Dermis microvascular lymphatic vessel endothelial cell (primary cell): ENCODE data around the gene SASH1. TPM values are rescaled to one million over a fixed set of nuclear protein-coding genes. Genes with fewer than 3 reads are reported as not detected.

Source experiments
- DNase-seq, 2 donors: peaks; one replicate each; pipeline versions ENCODE4 v3.0.0 to v3.0.0-alpha.2; 2010; ENCODE audit warnings: low read depth in 2 of 2
- total RNA-seq: library from RNA; depleted of rRNA; stranded (reverse); fragments of >200 nt; gene quantifications from 2 replicates; pipeline ENCODE4 v1.2.1, GENCODE V29; 2014

SASH1 gene
- total RNA-seq, 1 donor from 2014 or later: 49.3 TPM

DNA sequence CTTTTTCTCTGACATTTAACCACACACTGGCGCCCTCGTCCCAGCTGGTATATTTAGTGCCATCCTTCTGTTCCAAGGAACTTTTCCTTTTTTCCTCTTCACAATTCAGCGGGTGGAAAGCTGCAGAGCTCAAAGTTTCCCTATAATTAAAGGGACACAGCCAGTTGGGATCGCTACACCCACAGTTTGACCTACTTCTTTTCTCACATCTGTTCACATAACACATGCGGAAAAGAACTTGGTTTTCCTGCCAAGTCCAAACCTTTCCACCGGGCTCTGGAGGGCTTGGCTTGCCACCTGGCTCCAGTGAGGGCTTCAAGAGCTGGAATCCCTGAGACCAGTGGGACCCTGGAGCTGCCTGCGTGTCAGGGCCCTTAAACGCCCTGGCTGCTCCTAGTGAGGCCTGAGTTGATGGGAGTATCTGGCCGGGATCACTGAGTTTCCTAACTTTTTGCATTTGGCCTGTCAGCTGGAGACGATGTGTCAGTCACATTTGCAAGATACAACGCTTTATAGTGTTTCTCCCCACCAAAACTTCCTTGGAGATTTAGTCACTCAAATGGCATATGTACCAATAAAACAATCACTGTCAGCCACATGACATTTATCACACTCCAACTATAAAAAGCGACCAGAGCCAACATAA is 176.0 kb downstream of the SASH1 start:
- DNase-seq: no peak

- no peak for DNase-seq
Measured at GRCh38 chr6:148520109-148520841, 177.6 kb downstream of the SASH1 start.

DNA sequence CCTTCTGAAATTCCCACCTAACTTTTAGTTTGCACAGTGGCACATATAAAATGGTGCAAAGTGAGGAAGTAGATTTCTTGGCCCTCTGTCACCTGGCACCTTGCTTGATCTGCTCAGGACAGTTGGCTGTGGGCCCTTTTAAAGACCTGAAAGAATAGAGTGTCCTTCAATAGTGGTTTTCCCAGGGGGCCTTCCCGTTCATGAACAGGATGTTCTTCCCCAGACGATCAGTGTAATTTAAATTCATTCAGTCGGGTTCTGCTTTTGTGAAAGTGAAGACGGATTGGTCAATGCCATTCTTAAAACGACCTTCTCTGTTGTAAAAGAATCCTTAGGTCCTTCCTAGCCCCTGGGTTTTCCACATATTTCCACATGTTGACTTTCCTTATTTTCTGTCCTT is 178.5 kb downstream of the SASH1 start:
- no peak for DNase-seq

GRCh38 chr6:148521586-148521985 is 178.9 kb downstream of the SASH1 start:
- peak in 1 of 2 donors; percentile 56 for DNase-seq

- DNase-seq: peak in 1 of 2 donors; percentile 29
Measured at GRCh38 chr6:148523048-148523447, 180.4 kb downstream of the SASH1 start.

DNA sequence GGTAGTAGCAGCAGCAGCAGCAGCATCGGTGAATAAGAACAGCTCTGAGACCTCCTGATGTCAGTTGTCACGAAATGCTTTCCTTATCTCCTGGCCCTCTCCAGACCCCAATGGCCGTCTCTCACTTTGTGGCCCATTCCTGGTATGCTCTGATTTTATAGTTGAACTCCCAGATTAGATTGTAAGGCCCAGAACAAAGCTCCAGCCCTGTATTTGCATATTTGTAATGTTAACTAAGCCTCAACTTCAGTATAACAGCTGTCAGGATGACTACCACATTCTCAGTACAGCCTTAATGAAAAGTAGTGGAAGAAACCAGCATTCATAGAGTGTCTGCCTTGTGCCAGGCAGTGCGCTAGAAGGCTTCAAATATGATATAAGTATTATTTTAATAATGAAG is 180.9 kb downstream of the SASH1 start:
- no peak for DNase-seq

- peak; percentile 48 to 89 for DNase-seq
Measured at GRCh38 chr6:148524471-148524882, 181.8 kb downstream of the SASH1 start.

GRCh38 chr6:148524976-148525375 is 182.3 kb downstream of the SASH1 start:
- peak; percentile 43 to 92 for DNase-seq

DNA sequence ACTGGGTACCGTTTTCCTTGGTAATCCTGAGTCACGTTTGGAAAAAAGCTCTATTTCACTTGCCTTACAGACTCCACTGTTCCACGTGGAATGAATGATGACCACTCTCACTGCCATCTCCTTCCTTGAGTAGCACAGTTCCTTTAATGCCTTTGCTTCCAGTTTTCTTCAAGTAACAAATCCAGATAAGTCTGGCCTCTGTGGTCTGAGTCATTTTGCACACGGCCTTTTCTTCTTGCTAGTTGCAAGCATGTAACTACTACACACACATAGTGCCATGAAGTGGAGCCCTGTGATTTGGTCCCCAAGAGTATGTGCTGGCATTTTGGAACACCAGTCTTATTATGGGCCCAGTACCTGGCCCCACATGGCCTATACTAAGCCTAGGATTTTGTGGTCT is 182.8 kb downstream of the SASH1 start:
- peak in 1 of 2 donors; percentile 38 for DNase-seq

DNA sequence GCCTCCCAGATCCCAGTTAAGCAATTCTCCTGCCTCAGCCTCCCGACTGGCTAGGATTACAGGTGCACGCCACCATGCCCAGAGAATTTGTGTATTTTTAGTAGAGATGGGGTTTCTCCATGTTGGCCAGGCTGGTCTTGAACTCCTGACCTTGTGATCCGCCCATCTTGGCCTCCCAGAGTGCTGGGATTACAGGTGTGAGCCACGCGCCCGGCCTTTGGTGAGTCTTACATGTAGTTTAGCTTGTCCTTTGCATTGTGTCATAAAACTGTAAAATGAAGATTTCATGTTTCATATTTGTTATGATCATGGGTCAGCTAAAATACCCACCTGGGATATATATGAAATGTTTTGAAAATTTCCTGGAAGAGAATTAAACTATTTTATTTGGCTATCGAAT is 183.5 kb downstream of the SASH1 start:
- no peak for DNase-seq

DNA sequence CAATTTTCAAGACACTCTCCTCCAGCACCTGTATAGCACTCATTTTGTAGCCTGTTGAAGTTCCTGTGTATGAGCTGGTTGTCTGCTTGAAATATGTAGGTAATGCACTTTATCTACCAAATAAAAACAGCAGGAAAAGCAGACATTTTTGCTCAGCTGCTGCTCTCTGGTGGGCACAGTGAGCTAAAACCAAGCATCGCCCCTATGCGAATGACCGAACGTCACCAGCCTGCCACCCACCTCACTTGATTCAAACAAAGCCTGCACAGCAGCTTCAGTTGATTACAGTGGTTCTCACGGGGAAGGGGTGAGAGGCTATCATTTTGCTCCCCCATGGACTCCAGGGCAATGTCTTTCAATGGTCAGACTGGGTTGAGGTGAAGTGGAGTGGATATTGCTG is 185.7 kb downstream of the SASH1 start:
- no peak for DNase-seq

GRCh38 chr6:148529010-148529409 is 186.4 kb downstream of the SASH1 start:
- DNase-seq: no peak

GRCh38 chr6:148530394-148530953 is 187.8 kb downstream of the SASH1 start:
- DNase-seq: peak; percentile 45 to 91

- DNase-seq: peak in 1 of 2 donors; percentile 49
Measured at GRCh38 chr6:148530976-148531375, 188.3 kb downstream of the SASH1 start.

DNA sequence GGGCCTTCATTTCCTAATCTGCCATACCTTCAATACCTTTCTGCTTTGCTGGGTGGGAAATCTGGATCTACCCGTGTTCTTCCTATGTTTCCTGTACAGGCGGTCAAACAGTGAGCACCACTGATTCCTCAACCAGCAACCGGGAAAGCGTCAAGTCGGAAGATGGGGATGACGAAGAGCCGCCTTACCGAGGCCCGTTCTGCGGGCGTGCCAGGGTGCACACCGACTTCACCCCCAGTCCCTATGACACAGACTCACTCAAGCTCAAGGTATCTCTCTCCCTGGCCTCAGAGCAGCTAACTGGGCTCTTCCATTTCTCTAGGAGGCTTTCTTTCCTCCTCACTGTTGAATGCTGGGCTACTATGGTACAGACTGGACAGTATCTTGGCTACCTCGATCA is 190.1 kb downstream of the SASH1 start:
- no peak for DNase-seq

GRCh38 chr6:148533309-148534107 is 190.9 kb downstream of the SASH1 start:
- no peak for DNase-seq

GRCh38 chr6:148534871-148535270 is 192.2 kb downstream of the SASH1 start:
- DNase-seq: no peak

DNA sequence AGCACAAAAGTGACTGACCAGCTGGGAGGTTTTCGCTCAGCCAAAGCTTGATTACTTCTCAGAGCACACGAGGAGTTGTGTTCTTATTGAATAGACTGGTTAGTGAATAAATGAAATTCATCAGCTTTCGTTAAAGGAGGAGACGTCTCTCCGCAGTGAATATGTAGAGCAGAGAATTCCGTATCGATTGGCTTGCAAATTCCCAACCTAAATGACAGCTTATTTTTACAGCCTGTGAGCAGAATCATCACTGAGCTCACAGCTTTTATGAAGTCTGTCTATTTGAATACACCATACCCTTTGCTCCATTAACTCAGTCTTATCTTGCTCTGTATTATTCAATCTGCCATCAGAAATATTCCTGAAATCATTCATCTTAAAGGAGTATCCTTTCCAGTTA is 192.7 kb downstream of the SASH1 start:
- no peak for DNase-seq

DNA sequence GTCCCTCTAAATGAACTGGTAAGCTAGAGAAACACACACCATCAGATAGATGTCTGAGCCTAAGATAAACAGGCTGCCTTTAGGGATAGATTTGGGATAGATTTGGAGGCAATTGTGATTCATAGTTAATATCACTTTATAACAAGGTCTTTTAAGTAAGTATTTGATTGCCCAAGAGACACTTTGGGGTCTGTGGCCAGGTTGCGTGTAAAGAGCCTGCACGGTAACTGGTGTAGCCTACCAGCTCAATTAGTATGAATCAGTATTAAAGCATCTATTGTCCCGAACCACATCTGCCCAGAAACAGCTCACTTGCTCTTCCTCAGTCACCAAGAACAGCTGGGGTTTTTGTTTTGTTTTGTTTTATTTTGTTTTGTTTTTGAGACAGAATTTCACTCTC is 193.3 kb downstream of the SASH1 start:
- DNase-seq: no peak

DNA sequence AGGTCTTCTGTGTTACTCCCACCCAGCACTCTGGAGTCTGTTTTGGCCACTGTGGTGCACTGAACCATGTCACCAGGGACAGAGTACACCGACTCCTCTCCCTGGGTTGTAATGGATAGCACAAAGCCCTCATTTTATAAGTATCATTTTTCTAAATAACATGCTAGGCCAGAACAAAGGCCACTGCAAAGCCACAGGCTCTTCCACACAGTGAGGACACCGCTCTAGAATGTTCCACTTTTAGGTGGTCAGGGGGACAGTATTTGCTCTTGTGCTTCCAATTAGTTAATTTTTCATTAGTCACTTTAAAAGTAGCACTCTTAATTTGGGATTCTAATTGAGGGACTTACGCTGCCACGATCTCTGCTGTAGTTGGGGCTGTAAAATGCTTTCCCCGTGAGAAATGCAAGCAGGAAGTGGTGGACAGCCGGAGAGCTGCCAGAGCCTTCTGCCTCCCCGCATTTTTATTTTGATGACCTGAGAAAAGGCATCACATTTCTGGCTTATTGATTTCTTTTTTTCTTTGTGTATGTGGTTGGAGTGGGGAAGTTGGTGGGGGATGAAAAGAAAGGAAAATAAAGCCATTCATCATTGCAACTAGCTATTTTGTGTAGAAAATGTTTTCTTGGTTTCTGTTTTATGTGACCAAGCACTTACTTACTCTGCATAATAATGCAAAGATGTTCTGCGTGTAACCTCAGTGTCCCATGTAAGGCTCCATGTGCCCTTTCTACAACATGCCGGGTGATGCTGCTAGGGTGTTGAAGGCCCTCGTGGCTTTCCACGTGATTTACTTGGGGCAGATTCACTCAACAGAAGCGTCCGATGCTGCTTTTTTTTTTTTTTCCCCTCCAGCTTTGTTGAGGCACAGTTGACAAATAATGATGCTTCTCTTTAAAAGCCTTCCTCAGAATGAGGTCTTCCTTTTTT is 195.9 kb downstream of the SASH1 start:
- DNase-seq: peak in 1 of 2 donors; percentile 17

GRCh38 chr6:148543540-148543939 is 200.9 kb downstream of the SASH1 start:
- DNase-seq: no peak
